GM04504 (cell line): ENCODE results near the gene TSACC.
"Not testable (repeated sequence)": the region's sequence is repeated elsewhere in the genome, so short reads cannot be mapped to it uniquely, and the experiment has no call there.

Source experiments
- DNase-seq: peaks from one replicate; pipeline ENCODE4 v3.0.0-alpha.2; 2012; ENCODE audit warnings: low read depth

TSACC gene

DNA sequence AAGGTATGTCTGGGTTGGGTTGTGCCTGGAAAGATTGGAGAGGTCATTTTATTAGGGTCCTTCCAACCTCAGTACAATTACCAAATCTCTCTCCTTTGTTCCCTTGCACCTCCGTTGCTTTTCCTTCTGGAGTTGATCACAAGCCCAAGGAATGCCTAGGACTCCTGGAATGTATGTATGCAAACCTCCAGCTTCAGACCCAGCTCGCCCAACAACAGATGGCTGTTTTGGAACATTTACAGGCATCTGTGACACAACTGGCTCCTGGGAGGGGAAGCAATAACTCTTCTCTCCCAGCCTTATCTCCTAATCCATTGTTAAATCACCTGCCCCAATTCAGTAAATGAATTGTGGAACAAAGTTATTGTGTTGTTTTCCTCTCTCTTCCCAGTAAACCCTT lies 8.3 kb downstream of the TSACC start:
- DNase-seq, result peak; percentile 58

DNA sequence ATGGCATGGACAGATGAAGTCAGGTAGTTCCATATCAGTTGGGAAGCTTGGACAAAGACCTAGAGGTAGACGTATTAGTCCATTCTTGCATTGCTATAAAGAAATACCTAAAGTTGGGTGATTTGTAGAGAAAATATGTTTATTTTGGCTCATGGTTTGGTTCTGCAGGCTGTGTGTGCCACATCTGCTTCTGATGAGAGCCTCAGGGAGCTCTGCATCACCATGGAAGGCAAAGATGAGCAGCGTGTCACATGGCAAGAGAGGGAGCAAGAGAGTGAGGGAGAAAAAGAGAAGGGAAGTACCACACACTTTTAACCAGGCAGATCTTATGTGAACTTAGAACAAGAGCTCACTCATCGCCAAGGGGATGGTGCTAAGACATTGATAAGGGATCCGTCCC lies 9.0 kb downstream of the TSACC start:
- peak; percentile 46 for DNase-seq

DNA sequence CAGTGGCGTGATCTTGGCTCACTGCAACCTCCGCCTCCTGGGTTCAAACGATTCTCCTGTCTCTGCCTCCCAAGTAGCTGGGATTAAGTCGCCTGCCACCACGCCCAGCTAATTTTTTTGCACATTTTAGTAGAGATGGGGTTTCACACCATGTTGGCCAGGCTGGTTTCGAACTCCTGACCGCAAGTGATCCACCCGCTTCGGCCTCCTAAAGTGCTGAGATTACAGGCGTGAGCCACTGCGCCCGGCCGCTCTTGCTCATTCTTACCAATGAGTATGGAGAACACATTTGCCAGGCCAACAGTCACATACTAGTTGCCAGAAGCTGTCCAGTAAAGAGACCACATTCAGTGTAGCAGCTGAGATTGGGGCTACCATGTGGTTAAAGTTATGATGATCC lies 14.2 kb downstream of the TSACC start:
- not testable (repeated sequence) for DNase-seq

DNA sequence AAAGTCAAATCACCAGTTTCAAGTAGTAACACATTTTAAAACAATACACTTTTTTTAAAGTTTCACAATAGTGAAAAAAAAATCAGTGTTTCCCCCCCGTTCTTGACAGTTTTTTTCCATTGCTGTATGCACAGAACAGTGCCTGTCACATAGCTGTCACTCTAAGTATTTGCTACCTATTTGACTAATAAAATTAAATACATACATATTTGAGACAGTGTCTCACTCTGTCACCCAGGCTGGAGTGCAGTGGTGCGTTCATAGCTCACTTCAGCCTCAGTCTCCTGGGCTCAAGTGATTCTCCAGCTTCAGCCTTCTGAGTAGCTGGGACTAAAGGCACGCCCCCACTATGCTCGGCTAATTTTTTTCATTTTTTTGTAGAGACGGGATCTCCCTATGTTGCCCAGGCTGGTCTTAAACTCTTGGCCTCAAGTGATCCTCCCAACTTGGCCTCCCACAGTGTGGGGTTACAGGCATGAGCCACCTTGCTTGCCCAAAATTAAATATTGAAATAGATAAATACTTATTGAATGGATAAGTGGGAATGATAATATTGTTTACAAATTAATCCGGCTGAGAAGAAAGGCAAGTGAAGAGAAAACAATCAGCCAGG lies 18.0 kb downstream of the TSACC start:
- no peak for DNase-seq

DNA sequence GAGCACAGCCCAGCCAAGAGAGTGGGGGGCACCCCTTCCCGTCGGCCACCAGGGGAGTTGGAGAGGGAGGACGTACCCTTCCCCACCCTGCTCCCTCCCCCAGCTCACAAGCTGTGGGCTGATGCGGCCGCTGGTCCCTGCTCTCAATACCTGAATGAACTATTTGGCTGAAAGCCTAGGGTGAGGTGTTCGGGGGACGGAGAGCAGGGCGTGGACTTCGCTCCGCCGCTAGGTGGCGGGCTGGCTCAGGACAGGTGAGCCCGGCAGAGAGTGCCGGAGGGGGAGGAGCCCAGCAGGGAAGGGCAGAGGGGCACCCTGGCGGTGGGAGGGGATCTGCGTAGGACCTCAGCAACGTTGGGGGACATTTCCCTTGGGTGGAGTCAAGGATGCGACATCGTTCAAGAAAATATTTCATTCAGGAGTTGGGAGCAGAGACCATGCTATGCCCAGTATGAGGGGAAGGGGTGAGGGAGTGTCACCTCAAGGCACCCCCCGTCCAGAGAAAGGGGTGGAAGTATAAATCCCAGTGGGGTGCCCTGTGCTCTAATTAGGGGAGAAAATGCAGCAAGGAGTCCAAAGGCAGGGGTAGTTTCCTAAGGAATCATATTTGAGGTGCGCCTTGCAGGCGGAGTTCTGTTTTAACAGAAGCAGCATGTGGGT lies 18.7 kb downstream of the TSACC start:
- no peak for DNase-seq

DNA sequence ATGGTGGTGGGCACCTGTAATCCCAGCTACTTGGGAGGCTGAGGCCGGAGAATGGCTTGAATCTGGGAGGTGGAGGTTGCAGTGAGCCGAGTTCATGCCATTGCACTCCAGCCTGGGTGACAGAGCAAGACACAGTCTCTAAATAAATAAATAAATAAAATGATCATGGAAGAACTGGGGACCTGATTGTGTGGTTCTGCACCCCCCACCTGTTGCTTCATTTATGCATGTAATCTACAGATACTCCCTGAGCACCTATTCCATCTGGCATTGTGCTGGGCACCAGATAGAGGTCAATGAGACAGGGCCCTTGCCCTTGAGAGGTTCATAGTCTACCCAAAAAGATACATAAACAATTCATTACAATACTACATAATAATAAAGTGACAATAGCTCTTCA lies 19.7 kb downstream of the TSACC start:
- DNase-seq, result no peak

DNA sequence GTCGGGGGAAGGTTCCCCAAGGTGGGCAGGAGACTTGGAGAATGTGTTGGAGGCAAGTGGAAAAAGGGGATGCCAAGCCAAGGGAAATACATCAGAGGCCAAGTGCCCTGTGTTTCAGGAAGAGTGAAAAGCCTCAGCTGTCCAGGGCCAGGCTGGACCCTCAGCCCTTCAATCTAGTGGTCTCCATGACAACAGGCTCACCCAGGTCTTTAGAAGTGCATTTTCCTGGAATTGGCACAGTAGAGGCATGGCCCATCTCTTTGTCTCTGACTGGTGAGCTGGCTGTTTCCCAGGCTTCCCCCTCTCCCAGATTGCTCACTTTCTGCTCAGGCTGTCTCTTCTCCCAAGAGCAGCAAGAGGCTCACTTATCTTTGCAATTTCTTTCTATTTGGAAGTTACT lies 20.3 kb downstream of the TSACC start:
- no peak for DNase-seq

DNA sequence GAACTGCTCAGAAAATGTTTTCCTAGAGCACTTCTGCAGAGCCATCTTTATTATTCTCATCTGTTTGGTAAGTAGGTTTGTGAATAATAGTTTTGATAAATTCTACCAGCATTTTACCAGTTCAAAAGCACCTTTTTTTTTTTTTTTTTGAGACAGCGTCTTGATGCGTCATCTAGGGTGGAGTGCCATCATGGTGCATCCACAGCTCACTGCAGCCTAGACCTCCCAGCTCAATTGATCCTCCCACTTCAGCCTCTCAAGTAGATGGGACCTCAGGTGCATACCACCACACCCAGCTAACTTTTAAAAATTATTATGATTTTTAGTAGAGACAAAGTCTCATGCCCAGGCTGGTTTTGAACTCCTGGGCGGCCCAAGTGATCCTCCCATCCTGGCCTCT lies 20.9 kb downstream of the TSACC start:
- DNase-seq, result no peak

DNA sequence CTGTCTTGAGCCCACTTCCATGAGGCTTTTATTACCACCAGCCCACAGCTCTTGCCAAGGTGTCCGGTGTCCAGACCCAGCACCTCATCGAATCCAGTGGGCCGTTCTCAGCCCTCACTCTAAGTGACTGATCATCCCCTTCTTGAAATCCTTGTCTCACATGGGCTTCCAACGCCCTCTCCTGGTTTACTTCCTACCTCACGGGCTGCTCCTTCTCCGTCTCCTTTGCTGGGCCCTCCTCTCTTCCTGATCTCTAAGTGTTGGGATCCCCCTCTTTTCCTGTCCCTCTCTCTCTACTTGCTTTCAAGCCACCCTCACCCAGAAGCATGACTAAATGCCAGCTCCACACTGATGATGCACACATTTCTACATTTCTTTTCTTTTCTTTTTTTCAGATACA lies 21.6 kb downstream of the TSACC start:
- no peak for DNase-seq

DNA sequence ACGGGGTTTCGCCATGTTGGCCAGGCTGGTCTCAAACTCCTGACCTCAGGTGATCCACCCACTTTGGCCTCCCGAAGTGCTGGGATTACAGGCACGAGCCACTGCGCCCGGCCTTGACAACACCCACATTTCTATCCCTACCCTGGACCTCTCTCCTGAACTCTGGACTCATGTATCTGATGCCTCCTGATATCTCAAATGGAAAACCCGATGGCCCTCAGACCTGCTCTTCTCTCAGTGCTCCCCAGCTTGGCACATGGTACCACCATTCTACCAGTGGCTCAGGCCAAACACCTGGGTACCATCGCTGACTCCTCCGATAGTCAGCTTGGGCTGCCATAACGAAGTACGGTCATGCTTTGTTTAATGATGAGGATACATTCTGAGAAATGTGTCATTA lies 22.2 kb downstream of the TSACC start:
- no peak for DNase-seq

DNA sequence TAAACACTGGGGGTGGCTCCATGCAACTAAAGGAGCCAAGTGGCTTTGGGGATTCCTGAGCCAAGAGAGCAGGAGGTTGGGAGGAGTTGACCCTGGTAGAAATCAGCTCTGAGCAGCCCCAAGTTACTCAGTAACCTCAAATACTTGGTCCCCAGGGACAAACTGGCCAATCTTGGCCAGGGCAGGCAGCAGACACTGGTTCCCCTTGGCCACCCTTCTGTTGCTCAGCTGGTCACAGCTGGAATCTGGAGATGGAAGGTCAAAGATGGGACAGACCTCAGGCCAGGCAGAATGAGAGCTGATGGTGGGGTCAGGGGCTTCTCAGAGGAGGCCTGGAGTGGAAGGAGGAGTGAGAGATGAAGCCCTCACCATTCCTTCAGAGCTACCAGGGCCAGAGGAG lies 27.4 kb downstream of the TSACC start:
- no peak for DNase-seq

DNA sequence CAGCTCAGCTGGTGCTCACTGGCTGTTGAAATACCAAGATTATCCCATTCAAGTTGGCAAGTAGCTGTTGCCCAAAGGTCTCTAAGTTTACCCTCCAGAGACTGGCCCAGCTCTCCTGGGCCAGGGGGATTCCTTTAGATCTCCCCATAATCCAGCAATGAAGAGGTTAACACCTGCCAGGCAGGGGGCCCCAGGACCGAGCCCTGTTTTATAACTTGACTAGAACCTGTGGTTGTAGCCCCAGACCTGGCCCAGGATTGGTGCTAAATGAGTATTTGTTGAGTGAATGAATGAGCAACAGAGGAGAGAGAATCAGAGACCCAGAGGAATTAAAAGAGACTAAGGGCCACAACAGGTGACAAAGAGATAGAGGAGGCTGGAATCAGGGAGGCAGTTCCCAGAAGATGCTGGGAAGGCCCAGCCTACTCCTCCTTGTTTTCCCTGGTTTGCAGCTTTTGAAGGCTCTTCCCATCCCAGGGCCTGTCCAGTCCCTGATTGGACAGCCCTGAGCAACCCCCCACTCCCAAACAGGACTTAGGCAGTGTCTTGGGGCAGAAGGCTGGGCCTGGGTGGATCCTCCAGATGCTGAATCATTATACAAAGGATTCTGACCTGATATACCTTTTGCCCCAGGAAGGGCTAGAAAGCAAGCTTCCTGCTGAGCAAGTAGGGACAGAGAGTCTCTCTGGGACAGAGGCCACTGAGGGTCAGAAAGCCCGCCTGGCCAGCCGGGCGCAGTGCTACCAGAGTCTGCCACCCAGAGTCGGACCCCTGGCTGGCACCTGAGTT lies 28.2 kb downstream of the TSACC start:
- DNase-seq, result no peak

DNA sequence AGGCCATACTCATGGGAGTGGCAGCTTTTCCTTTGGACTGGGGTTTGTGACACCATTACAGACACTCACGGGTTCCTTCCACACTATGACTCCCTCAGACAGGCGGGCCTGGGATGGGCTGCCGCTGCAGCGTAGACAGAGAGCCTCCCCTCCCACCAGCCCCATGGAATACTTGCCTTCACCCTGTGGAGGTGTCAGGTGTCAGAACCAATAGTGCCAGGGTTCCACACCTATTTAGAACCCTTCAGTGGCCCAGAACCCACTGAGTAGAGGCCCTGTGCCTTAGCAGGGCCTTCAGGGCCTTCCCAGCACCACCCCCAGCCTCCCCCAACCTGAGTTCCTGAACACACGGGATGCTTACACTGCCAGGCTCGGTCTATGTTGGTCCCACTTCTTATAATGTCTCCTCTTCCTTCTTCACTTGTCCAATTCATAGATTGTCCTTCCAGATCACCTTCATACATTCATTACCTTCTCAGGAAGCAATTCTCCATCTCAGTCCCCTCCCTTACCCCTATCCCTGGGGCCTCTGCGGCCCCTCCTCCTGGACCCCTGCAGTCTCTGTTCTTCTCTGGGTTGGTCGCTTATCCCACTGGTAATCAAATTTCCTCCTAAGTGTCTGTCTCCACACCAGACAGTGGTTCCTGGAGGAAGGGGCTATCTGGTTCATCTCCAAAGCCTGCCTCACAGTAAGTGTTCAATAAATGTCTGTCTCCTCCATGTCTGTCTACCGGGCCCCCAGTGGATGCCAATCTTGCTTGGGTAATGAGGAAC lies 29.2 kb downstream of the TSACC start:
- no peak for DNase-seq

DNA sequence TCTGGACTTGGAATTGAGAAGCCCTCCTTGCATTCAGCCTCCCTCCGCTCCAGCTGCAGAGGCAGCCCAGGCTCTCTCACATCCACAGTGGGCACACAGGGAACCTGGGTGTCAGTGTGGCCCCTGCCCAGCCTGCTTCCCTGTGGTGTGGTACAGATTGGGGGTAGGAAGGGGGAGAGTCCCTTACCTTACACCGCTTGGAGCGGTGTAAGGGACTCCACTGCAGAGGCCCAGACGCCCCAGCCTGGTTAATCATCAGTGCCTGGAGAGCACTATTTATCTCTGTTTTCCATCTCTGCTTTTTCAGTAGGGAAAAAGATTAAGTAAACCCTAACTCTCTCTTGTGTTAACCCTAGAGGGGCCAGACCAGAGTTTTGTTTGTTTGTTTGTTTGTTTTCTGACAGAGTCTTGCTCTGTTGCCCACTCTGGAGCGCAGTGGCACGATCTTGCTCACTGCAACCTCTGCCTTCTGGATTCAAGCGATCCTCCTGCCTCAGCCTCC lies 29.9 kb downstream of the TSACC start:
- no peak for DNase-seq

DNA sequence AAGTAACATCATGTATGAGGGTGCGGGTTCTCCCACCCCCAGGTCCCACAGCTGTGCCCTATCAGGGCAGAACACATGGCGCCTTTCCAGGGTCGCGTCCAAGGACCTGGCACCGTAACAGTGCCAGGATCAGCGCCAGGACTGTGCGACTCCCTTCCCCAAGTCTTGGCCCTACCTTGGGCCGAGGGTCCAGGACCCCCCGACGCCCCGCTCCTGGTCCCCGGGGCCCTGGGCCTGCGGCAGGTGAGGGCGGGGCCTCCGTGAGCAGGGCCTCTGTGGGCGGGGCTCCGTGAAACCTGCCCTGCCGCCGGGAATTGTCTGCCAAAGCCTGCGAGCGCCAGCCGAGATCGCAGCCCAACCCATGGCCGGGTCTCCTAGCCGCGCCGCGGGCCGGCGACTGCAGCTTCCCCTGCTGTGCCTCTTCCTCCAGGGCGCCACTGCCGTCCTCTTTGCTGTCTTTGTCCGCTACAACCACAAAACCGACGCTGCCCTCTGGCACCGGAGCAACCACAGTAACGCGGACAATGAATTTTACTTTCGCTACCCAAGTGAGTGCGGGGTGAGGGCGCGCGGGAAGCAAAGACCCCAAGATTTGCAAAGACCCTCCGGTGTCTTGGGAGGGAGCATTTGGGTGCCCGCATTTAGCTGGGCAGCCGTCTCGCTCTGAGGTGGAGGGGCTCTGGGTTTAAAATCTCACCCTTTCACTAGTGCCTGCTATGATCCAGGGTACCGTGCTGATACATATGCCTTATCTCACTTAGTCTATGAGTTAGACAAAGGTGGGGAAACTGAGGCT lies 30.8 kb downstream of the TSACC start, which contains the start of gene RHBG:
Gene RHBG, plus strand, starts transcription at position 323 of the 796 bp plus-strand sequence. Its CDS starts 39 bp downstream, at position 362.
- DNase-seq, result no peak

DNA sequence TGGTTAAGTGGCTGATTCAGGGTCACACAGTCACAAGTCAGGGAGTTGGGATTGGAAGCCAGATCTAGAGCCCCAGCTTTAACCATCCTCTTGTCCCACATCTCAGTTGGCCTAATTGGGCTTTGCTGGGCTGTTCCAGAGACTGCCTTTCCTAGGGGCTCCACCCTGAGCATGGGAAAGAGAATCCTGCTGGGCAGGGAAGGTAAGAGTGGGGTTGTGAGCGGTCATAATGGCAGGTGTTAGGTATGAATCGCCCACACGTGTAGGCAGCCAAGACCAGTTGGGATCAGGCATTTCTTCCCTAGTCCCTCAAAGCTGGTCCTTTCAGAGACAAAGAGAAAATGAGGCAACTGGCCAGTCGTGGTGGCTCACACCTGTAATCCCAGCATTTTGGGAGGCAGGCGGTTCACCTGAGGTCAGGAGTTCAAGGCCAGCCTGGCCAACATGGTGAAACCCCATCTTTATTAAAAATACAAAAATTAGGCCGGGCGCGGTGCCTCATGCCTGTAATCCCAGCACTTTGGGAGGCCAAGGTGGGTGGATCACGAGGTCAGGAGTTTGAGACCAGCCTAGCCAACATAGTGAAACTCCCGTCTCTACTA lies 31.5 kb downstream of the TSACC start:
- DNase-seq, result not testable (repeated sequence)

DNA sequence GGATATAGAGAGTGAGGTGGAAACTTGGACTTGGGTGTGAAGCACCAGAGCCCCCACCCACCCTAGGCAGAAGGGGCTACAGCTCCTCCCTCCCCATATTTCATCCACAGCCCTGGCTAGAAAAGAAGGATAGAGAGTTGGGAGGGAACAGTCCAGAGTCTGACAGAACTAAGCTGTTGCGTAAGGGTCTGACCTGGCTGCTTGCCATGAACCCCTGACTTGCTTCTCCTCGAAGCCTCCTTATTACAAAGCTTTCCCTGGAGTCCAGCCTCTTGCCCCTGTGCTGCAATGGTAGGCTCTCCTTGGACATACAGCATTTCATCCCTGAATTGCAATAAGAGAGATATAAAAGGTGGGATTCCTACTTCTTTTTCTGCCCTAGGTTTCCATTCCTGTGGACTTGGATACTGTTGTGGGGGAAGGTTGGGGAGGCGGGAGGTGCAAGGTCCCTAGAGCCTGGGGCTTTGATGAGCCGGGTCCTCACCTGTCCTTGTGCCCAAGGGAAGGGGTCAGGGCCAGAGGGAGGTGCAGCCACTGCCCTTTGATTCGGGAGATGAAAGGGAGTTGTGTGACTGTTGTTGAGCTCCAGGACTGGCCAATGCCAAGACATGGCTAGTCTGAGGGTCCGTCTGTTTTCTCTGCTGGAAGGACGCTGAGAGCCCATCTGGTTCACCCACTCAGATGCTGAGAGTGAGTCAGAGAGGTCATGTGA lies 33.4 kb downstream of the TSACC start:
- no peak for DNase-seq

DNA sequence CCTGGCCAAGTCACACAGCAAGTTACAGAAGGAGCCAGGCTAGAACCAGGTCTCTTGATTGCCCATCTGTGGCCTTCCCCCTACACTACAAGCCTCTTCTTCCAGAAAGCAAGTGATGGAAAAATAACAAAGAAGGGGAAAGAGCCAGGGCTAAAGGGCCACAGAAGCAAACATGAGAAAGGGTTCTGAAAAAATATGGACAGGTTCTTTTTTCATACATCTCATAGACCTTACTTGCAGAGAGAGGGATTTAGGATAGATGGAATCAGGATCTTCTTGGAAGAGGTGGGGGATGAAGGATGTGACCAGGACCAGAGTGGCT lies 33.9 kb downstream of the TSACC start:
- no peak for DNase-seq

DNA sequence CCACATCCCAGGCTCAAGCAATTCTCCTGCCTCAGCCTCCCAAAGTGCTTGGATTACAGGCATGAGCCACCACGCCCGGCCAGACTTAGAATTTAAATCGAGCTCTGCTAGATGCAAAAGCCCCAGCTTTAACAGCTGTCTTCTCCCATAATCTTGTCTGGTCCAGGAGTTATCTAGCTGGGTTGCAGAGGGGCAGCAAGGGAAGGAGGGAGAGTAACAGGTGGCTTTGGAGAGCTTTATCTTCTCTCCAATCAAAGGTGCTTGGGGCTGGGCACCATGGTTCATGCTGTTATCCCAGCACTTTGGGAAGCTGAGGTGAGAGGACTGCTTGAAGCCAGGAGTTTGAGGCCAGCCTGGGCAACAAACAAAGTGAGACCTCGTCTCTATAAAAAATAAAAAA lies 34.5 kb downstream of the TSACC start:
- no peak for DNase-seq

DNA sequence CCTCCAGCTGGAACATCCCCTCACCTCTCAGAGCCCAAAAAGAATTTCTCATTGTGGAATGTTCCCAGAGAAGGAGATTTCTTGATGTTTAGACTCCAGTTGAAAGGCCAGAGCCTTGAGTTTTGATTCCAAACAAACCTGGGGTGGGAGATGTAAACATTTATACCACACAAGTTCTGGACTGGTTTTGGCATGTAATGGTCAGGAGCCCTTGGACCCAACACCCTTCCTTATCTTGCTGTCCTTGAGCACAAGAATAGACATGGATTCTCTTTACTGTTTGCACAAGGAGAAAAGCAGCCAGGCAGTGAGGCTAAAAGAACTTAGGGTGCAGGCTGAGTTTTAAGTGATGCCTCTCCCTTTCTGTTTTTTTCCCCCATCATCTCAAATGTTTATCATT lies 35.2 kb downstream of the TSACC start:
- no peak for DNase-seq

DNA sequence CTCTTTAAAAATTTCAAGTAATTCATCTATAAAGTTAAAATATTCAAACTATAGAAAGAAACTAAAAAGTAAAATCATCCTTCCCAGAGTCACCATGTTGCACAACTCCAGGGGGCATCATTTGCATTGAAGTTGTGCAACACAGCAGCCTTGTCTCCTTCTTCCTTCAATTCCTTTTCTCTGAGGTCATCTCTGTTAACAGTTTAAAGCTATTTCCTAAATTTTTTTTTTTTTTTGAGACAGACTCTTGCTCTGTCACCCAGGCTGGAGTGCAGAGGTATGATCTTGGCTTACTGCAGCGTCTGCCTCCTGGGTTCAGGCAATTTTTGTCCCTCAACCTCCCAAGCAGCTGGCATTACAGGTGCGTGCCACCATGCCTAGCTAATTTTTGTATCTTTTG lies 37.8 kb downstream of the TSACC start:
- DNase-seq, result no peak
